GM19463 (cell line): ENCODE results near the gene PQBP1.

Experiments used
- ATAC-seq: cut with Tn5 transposase; IDR thresholded peaks from one replicate; pipeline ENCODE4 v1.9.1; 2021; ENCODE audit warnings: mild to moderate bottlenecking, moderate library complexity; ENCODE audit not compliant: unreplicated experiment

PQBP1 gene

DNA sequence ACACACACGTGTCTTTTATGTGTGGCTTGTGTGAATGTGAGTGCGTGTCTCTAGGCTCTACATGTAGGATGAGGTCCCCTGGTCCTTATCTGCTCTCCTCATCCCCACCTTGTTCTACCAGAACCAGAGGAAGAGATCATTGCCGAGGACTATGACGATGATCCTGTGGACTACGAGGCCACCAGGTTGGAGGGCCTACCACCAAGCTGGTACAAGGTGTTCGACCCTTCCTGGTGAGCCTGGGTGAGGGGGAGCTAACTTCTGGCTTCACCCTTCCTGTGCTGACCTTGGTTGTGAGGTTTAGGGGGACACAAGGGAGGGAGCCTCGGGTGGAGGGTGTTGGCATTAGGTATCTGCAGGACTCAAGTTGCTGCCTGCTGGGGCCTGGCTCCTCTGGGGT is 3.3 kb downstream of the PQBP1 start:
- no peak for ATAC-seq

- ATAC-seq: no peak
Observed at GRCh38 chrX:48902135-48902534, 4.4 kb downstream of the PQBP1 start.

DNA sequence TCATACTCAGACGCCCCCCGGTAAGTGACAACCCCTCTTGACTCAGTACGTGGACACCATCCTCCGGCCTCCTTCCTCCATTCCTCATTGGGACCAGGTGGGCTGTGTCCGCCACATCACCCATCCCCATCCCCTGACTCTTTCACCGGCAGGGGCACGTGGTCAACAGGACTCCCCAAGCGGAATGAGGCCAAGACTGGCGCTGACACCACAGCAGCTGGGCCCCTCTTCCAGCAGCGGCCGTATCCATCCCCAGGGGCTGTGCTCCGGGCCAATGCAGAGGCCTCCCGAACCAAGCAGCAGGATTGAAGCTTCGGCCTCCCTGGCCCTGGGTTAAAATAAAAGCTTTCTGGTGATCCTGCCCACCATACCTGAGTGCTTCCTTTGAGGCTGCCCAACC is 5.0 kb downstream of the PQBP1 start:
- ATAC-seq: no peak

GRCh38 chrX:48903290-48903689 is 5.6 kb downstream of the PQBP1 start:
- no peak for ATAC-seq

- no peak for ATAC-seq
Observed at GRCh38 chrX:48904180-48904579, 6.5 kb downstream of the PQBP1 start.

- ATAC-seq: no peak
Observed at GRCh38 chrX:48904626-48905025, 6.9 kb downstream of the PQBP1 start.

GRCh38 chrX:48905090-48905790 is 7.5 kb downstream of the PQBP1 start:
- no peak for ATAC-seq

GRCh38 chrX:48908600-48908999 is 10.9 kb downstream of the PQBP1 start:
- ATAC-seq: no peak

DNA sequence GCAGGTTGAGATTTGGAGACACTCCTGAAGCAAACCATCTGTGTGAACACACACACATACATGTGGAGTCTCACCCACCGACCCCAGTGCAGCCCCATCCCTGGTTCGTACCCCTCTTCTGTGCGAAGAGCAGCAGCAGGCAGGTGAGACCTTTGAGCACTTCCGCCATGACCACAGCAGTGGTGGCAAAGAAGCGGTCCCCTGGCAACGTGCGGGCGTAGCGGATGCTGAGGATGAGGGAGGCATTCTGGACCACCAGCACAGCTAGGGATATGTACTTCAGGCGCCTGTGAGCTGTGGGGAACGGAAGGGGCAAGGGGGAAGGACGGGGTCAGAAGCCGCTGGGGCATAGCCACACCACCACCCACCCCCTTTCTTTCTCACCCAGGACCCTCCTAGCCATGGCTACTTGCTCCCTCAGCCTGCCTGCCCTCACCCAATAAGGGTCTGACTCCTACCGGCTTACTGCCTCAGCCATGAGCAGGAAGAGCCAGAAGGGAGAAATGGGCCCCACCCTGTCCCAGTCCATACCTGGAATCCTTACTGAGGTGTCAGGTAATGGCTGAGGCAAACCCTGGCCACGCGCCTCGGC is 12.1 kb downstream of the PQBP1 start:
- ATAC-seq: no peak

GRCh38 chrX:48910926-48911411 is 13.2 kb downstream of the PQBP1 start:
- no peak for ATAC-seq

GRCh38 chrX:48911412-48912182 is 13.9 kb downstream of the PQBP1 start, which contains the start of gene SLC35A2:
TSS of gene SLC35A2 (minus strand) at chrX:48911646. CDS start at chrX:48911636, 10 bp downstream.
- ATAC-seq: peak; percentile 67

GRCh38 chrX:48913605-48914366 is 16.1 kb downstream of the PQBP1 start:
- no peak for ATAC-seq

GRCh38 chrX:48914593-48915493 is 17.1 kb downstream of the PQBP1 start:
- ATAC-seq: no peak

GRCh38 chrX:48917139-48918001 is 19.6 kb downstream of the PQBP1 start:
- ATAC-seq: peak; percentile 39

DNA sequence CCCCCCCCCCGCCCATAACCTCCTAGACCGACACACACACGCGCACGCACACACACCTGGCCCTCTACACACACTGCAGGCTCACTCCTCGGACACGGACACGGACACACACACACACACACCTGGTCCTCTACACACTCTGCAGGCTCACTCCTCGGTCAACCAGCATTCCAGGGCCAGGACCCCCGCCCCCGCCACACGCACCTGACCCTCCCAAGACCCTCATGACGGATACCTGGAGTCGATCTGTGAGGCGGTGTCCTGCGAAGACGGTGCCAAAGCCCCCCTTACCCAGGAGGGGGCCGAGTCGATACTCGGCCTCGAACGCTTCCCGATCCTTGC is 20.5 kb downstream of the PQBP1 start:
- no peak for ATAC-seq

GRCh38 chrX:48918643-48919340 is 21.1 kb downstream of the PQBP1 start, which contains the start of gene PIM2:
TSS of gene PIM2 (minus strand) at chrX:48919024. CDS start at chrX:48918834, 190 bp downstream.
- peak; percentile 66 for ATAC-seq

DNA sequence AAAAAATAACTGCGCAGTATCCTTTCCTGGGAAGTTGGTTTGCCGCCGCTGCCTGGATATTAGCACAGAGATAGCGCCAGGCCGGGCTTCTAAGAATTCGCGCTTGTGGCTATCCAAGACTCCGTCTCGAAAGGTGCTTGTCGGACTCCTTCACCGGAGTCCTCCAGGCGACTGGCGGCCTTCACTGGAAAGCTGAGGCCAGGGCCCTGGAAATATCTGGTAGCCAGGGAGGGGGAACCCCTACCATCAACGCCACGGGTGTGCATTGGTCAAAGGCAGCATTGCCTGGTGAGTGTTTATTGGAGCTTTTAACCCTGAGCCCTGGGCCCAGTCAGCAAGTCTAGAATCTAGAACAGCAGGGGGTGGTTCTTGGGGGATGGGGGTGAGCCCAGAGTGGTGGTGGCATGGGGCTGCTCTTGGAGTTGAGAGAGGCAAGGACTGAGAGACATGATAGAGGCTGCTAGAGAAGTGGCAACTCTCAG is 21.7 kb downstream of the PQBP1 start:
- no peak for ATAC-seq
